ENCODE measurements around the gene SH2B3.
A peak's percentile ranks its signal among the peaks of the same experiment; 100 is the strongest.
"Not testable (repeated sequence)": the region's sequence is repeated elsewhere in the genome, so short reads cannot be mapped to it uniquely, and the experiment has no call there.

SH2B3 gene

DNA sequence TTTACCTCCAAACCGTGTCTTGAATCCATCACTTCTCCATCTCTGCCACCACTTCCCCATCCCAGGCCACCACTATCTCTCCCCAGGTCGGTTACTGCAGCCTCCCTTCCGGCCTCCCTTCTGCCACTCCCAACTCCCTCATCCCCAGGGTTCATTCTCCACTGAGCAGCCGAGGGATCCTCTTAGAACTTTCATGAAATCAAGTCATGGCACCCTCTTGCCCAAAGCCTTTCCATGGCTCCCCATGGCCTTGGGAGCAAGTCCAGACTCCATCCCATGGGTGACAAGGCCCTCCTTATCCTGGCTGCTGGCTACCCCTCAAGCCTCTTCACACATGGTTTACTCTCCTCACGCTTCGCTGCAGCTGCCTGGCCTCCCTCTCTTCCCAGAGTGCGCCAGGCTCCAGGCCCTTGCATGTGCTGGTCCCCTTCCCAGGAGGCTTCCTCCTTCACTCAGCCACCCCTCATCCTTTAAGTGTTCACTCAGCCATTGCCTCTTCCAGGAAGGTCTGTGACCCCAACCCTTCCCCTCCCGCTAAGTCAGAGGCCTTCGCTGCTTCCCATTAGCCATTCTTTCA, 17.9 kb upstream of the SH2B3 start:
- DNase-seq (ENCODE audit: low spot score): no peak

DNA sequence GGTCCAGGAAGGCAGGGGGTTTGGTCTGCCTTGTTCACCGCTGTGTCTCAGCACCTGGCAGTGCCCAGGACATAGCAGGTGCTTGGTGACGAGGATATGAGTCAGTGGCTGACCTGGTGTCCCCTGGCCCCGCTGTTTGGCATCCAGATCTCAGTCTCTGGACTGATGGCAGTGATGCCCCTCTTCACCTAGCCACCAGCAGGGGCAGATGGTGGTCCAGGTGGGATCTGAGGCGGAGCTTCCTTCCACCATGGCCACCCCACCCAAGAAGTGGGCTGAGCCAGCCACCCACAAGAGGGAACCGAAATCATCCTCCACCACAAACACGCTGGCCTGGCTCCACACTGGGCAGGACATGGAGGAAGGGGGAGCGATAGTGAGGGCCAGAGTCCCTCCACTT, 16.1 kb upstream of the SH2B3 start:
- DNase-seq (ENCODE audit: low spot score): no peak

GRCh38 chr12:111390910-111391309, 14.8 kb upstream of the SH2B3 start:
- DNase-seq (ENCODE audit: low spot score): no peak

DNA sequence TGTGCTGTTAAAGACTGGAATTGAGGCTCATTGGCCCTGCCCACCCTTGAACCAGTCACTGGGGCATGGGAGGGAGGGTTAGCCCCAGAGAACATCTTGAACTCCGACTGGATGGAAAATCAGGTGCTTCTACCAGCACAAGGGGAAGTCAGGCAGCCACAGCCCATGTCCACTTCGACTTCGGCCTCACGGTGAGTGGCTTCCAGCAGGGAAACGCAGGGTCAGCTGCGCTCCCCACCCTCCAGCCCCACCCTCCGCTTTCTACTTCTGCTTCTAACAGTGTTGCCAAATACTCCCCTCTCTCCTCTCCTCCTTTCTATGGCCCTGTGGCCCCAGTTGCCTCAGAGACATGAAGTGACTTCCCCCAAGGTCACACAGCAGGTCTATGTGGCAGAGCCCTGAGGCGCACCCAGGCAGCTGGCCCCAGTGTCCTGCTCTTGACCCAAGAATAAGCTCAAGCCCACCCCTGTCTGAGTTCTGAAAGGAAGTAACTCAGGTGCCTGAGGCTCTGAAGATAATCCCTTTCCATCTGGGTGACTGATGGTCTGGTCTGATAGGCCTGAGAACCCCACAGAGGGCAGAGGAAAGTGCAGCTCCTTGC, 11.9 kb upstream of the SH2B3 start:
- no peak for DNase-seq (ENCODE audit: low spot score)

- DNase-seq (ENCODE audit: low spot score): no peak
These were observed 11.2 kb upstream of the SH2B3 start for GRCh38 chr12:111394480-111394879.

- DNase-seq (ENCODE audit: low spot score): no peak
These were observed 10.2 kb upstream of the SH2B3 start for GRCh38 chr12:111395336-111396187.

DNA sequence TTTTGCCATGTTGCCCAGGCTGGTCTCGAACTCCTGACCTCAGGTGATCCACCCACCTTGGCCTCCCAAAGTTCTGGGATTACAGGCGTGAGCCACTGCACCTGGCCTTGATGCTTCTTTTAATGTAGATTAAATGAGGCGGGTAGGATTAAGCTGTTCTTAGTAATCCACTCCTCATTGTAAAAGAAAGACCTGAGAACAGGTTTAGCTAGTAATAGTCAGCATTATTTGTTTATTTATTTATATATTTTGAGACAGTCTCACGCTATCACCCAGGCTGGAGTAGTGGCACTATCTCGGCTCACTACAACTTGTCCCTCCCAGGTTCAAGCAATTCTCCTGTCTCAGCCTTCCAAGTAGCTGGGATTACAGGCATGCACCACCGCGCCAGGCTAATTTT, 9.5 kb upstream of the SH2B3 start:
- DNase-seq (ENCODE audit: low spot score): not testable (repeated sequence)

DNA sequence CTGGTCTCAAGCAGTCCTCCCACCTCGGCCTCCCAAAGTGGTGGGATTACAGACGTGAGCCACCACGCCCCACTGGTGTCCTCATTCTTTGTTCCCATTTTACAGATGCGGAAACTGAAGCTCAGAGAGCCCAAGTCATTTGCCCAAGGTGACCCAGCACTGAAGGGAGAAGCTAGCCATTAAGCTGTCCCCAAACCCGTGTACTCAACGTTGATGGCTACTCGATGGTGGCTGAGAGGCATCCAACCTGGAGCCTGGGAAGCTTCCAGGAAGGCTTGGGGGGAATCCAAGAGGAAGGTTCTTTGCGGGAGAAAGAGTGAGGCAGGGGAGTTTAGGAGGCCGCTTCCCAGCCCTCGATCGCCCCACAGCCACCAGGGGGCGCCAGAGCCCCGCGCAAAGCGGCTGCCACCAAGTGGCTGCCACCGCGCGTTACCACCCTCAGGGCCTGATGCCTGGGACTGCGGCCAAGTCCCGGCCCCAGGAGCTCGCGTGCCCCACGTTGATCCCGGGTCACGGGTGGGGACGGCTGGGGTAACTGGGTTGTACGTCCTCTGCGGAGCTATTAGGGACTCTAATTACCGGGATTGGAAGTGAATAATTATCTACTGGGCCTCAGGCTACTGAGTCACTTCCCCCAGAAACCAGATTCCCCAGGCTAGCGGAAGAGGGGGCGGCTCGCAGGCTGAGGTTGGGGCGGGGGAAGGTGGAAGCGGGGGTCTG, 8.8 kb upstream of the SH2B3 start:
- DNase-seq (ENCODE audit: low spot score): peak; percentile 88

DNA sequence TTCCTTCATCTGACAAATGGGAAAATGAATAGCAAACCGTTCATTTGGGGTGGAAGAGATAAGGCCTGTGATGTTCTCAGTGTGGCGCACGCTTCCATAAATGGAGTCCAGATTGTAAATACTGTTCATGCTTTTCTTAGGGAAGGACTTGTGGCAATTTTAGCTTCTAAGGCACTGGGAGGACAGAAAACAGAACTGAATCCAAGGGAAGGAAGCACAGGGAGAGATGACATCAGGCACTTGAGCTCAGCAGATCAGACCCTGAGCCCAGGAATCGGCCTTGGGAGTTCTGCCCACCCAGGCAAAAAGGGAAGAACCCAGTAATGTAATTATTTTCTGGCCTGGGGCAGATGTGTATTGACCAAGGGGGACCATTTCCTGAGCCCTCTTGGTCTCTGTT, 7.2 kb upstream of the SH2B3 start:
- no peak for DNase-seq (ENCODE audit: low spot score)

- not testable (repeated sequence) for DNase-seq (ENCODE audit: low spot score)
These were observed 5.8 kb upstream of the SH2B3 start for GRCh38 chr12:111399741-111400404.

GRCh38 chr12:111401167-111401605, 4.5 kb upstream of the SH2B3 start:
- DNase-seq (ENCODE audit: low spot score): no peak

DNA sequence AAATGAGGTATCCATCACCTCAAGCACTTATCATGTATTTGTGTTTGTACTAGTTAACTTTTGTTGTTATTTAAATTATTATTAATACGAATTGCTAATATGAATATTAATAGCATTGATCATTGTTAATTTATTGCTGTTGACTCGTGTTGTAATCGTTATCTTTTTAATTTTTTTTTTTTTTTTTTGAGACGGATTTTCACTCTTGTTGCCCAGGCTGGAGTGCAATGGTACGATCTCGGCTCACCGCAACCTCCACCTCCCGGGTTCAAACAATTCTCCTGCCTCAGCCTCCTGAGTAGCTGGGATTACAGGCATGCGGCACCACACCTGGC, 3.3 kb upstream of the SH2B3 start:
- DNase-seq (ENCODE audit: low spot score): not testable (repeated sequence)

- DNase-seq (ENCODE audit: low spot score): no peak
These were observed 1.2 kb upstream of the SH2B3 start for GRCh38 chr12:111404362-111405148.

GRCh38 chr12:111405149-111405858, 419 bp upstream of the SH2B3 start:
- DNase-seq (ENCODE audit: low spot score): peak; percentile 97

- no peak for DNase-seq (ENCODE audit: low spot score)
These were observed 1.0 kb downstream of the SH2B3 start for GRCh38 chr12:111406474-111407376.

DNA sequence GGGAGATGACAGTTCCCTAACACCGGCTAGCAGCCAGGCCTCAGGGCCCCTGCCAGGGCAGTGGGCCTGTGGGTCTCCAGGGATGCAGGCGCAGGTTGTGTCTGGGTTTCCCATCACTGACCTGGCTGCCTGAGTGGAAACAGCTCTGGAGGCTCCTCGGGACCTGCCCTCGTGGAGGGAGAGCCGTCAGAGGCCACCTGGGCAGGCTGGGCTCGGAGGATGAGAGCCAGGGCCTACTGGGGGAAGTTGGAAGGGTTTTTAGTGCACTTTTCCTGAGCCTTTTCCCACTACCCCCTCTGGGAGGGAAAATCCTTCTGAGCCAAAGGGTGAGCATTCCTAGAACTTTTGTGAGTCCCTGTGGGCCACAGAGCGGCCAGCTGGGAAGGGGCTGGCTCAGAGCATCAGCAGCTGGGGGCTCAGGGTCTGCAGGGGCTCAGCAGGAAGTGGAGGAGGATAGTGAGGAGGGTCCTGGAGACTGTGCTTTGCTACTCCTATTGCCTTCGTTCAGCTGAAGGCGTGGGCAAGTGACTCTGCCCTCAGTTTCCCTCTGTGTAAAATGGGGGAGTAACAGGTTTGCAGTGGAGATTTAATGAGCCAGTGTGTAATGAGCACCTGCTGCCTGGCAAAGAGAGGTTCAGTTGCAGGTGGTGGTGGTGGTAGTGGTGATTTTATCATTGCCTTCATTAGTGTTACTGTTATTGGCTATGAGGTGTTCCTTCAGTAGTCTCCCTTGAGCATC, 1.8 kb downstream of the SH2B3 start:
- DNase-seq (ENCODE audit: low spot score): no peak

DNA sequence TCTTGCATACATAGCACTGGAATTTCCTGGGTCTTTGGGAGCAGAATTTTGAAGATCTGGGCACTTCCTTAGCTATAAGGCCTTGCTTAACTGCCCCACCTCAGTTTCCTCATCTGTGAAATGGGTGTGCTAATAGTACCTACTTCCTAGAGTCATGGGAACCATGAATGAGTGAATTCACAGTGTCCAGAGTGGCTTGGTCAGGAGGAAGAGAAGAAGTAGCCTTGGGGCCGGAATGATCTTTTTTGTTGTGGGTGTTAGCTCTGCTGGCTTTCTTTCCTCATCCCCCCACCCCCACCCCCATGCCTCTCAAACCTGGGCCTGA, 2.4 kb downstream of the SH2B3 start:
- no peak for DNase-seq (ENCODE audit: low spot score)

- DNase-seq (ENCODE audit: low spot score): no peak
These were observed 3.1 kb downstream of the SH2B3 start for GRCh38 chr12:111408686-111409402.

Measured in LoVo (cell line).